HG02970 (cell line): ENCODE measurements around the gene C14orf180.
"Not testable (repeated sequence)": the region's sequence is repeated elsewhere in the genome, so short reads cannot be mapped to it uniquely, and the experiment has no call there.

ENCODE experiments used
- ATAC-seq: cut with Tn5 transposase; IDR thresholded peaks from one replicate; pipeline ENCODE4 v1.9.1; 2021; ENCODE audit warnings: mild to moderate bottlenecking, moderate library complexity, moderate number of reproducible peaks; ENCODE audit not compliant: unreplicated experiment, low FRiP score

C14orf180 gene

DNA sequence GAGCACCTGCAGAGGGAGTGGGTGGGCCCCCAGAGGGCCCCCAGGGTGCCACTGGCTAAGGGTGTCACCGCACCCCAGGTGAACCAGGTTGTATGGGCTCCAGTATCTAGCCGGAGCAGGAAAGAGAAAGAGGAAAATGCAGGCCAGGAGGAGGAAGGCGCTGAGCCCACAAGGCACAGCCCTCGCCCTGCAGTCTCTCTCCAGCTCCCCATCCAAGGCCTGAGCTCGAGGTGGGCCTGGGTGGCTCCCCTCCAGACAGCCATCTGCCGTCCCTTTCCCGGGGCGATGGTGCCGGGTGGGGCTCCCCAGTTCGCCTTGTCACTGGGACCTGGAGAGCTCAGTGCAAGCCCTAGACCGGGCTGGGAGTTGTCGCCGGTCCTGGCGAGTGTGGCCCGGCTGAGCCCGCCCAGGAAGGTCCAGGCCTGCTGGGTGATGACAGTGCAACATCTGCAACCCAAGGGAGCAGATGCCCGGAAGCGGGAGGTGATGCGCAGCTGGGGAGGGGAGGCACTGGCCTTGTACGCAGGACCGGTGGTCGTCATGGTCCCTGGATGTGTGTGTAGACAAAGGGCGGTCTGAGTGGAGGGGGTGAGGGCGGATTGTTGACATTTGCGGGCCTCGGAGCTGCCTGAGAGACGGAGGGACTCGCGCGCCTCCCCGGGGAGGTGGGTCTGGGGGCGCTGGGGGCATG, 24.3 kb downstream of the C14orf180 start:
- no peak for ATAC-seq

DNA sequence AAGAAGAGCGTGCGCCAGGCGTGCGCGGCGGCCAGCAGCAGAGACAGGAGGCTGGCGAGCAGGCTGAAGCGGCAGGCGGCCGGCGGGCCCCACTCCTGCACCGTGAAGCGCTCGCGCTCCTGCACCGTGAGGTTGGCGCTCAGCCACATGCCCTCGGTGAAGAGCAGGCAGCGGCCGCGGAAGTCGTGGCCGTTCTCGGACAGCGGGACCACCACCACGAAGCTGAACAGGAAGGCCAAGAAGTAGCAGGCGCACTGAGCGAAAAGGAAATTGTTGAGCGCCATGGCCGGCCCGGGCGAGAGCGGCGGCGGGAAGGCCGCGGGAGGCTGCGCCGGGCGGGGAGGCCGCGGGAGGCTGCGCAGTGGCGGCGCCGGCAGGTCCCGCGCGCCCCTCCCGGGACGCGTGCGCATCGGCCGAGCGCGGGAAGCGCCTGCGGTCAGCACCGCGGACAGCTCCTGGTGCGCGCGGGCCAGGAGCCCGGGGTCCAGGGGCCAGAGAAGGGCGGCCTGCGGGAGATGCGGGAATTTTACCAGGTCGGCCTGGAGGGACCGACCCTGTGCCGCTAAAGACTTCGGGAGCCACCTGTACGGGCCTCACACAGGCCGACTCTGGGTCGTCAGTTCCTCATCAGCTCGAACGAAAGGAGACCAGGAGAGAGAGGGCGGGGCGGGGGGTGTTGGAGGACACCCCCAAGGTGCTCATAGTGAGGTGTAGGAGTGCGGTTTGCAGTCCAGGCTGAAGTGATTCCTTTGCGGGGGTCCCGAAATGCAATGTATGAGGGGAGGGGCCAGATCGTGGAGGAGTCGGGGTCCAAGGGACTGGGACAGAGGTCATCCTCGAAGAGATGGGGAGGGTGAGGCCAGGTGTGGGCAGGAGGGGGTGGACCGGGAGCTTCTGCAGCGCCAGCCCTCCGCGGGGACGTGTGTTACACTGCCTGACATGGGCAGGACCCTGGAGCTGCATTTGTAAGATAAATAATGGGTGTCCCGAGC, 25.2 kb downstream of the C14orf180 start, which contains the start of gene TMEM179:
Gene TMEM179 (minus strand): TSS at position 315 of the 992 bp plus-strand sequence. CDS start 31 bp downstream, at position 284.
- no peak for ATAC-seq

DNA sequence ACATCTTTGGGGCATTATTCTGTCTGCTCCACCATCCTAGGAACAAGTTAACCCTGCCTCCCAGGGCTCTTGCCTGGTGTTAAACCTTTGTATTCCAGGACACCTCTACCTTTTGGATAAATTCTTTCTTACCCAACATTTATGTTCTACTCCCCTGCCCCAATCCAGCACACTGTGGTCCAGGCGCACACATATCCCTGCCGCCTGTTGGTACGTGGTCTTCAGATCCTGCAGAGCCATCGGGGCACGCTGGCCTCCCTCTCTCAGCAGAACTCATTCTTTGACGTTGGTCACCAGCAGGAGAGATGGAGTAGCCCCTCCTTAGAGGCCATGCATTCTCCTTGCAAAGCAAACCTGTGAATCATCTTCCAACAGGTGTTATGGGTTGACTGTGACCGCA, 30.1 kb downstream of the C14orf180 start:
- ATAC-seq, result no peak

DNA sequence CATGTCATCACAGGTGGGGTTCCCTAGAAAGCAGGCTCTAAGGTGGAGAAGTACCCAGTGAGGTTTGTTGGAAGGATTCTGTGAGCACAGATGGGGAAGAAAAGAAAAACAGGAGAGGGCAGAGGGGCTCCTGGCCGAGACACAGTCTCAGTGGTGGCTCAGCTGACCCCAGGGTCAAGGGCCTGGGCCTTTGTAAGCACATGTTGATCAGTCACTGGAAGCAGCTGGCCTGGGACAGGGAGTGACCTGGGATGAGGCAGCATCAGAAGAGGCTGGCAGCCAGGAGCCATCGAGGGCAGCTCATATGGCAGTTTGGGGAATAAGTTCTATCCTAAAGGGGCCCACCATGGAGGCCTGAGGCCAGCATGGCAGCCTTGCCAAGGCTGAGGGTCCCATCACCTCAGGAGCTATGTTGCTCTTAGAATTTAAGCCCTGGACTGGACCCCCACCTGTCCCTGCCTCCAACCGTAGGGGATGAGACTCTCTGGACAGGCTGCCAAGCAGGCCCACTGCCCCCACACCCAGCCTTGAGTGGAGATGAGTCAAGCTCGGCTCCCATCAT, 31.3 kb downstream of the C14orf180 start:
- no peak for ATAC-seq

DNA sequence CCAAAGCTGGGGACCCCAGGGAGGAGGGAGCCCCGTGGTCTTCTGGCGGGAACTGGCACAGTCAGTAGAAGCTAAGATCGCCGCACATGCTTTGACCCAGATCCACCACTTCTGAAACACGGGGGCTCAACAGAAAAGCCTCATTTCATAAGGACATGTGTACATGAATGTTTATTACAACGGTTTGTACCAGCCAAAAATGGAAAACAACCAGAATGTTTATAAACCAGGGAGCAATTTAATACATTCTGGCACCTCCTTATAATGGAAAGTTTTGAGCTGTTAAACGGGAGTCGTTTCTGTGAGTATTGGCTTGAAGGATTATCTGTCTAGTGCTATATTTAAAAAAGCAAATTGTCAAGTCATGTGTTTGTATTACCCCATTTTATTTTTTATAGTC, 32.3 kb downstream of the C14orf180 start:
- ATAC-seq, result no peak

DNA sequence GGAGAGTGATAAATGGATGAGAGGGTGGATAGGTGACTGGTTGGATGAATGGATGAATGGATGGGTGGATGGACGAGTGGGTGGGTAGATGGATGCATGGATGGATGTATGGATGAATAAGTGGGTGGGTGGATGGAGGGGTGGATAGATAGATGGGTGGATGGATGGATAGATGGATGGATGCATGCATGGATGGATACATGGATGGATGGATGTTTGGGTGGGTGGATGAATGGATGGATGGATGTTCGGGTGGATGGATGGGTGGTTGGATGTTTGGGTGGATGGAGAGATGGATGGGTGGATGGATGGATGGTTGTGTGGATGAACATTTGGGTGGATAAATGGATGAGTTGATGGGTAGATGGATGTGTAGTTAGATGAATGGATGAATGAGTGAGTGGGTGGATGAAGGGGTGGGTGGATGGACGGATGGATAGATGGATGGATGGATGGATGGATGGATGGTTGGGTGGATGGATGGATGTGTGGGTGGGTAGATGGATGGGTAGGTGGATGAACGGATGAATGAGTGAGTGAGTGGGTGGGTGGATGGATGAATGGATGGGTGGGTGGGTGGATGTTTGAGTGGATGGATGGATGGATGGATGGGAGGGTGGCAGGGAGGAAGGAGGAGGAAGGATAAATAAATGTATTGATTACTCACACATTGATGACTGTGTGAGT, 34.7 kb downstream of the C14orf180 start:
- no peak for ATAC-seq

DNA sequence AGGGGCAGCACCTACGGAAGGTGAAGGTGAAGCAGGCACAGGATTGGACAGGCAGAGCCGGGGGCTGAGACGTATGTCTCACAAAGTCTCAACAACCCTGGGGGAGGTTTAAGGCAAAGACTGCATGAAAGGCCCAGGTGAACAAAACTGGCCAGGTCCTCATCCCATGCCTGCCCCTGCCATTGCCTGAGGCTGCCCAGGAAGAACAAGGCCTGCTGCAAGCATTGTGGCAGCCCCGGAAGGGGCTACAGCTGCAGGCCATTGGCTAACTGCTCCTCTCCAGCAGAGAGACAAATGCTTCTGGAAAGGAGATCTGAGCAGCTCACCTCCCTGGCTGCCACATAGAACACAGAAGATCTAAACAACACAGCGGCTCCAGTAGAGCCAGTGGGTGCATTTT, 45.4 kb downstream of the C14orf180 start:
- no peak for ATAC-seq

DNA sequence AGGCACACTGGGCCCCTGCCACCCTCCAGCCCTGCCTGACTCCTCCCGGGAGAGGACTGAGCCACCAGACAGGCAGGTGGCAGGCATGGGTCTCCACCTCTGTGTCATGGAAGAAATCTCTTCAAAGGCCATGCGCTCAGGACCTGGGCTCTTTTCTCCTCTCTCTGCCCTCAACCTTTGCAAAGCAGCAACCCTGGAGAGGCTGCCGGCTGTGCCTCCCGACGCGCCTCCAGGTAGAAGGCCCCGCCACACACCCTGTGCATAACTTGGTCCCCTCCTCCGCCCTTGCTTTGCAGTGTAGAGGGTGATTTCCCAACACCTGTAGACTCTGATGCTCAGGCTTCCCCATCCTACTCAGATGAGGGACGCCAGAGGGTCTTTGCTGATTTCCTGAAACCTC, 53.2 kb downstream of the C14orf180 start:
- no peak for ATAC-seq

DNA sequence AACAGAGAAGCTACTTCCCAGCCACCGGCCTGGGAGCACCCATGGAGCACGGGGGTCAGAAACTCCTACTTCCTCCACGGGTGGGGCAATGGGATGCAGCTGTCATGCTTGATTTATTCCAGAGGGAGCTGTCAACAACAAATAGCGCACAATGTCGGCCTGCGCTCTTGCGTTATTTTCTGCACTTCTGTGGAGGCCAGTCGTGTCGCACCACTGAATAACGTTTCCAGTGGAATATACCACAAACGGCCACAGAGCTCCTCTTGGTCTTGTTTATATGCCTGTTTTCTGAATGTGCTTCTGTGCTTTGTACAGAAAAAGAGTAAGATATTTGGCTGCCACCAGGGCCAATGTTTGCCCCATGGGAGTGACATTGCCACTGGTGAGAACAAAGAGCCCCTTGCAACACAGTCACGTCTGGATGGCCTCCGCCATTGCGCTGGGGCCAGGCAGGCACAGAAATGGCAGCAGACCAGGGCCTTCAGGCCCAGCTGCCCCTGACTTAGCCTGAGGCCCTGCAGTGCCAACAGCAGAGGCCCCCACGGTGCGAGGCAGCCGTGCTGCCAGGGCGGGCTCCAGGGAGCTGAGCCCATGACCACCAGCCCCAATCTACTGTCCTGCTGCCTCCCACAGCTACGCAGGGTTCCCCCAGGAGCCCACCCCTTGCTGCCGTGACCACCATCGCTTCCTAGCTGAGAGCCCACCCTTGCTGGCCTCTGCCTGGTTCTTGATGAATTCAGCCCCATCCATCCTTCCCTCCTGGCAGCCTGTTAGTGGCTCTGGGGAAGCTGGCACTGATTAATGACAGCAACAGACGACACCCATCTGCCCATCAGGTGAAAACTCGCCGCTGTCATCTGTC, 53.9 kb downstream of the C14orf180 start:
- ATAC-seq, result no peak

DNA sequence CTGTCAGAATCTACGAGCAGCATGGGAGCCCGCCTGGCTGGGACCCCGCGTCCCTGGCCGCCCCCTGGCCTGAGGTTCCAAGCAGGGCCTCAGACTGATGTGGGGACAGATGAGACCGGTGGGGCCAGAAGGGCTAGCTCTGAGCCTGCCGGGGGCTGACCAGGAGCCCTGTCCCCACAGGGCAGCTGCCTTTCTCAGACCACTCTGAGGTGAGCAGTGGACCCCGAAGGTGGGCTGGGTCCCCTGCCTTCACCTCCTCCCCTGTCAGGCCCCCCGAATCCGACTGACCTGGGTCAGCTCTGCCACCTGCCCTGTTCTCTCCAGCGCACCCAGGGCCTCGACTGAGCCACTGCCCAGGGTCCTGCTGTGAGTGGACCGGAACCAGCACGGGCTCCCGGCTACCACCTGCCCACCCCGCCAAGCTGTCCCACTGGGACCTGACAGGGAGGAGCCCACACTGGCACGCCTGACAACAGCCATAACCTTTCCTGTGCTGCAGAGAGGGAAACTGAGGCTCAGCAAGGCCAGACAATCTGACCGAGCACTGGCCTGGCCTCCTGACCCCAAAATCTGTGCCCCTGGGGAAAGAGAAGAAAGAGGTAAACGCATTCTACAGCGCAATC, 54.7 kb downstream of the C14orf180 start:
- no peak for ATAC-seq

DNA sequence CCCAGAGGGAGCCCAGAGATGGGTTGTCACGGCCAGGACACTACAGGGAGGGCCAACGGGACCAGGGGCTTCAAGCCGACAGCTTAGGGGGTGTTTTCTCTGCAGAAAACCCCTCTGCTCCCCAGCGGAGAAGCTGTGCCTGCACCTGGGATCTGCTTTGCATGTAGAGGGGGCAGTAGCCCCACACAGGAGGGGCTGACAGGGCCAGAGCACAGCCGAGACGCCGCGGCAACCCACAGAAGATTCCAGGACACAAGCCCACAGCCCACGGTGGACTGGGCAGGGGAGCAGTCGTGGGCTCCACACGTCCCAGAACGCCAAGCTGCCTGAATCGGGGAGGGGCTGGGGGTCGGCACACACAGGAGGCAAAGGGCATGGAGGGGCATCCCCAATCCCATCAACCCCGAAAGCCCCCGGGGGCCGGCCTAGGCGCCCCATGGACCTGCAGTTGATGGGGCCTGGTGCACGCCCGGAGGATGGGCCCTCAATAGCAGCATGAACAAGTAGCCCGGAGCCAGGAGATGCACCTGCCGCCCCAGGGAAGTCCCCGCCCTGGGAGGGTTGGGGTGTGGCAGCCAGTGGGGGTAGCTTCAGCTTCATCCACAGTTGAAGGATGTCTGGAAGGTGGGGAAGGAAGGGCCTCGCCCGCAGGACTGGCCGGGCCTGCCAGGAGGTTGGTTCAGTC, 55.5 kb downstream of the C14orf180 start:
- no peak for ATAC-seq

DNA sequence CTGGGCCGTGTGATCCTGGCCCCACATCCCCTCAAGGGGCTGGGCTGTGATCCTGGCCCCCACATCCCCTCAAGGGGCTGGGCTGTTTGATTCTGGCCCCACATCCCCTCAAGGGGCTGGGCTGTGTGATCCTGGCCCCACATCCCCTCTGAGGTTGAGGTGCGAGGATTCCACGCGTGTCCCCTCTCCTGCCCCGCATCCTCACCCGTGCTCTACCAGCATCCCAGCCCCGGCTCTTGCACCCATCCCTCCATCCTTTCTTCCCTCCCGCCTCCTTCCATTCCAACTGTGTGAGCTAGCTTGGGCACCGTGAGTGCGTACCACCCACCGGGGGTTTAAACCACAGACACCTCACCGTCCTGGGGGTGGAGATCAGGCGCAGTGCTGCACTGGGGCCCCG, 56.2 kb downstream of the C14orf180 start:
- no peak for ATAC-seq

DNA sequence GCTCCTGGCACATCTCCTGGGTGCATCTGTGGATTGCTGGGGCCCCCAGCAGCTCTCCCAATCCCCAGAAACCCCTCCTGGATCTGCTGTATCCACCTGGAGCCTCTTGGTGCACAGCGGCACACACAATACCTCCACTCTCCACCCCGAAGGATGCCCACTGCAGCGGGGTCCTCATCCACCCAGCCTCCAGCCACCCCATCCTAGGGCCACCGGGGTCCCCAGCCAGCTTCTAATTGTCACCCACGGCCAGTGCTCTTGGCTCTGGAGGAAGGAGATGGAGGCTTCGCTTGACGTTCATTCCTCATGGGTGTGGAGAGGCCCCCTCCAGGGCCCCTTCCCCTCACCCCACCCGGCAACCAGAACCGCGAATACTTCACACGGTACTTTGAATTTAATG, 56.6 kb downstream of the C14orf180 start:
- no peak for ATAC-seq

DNA sequence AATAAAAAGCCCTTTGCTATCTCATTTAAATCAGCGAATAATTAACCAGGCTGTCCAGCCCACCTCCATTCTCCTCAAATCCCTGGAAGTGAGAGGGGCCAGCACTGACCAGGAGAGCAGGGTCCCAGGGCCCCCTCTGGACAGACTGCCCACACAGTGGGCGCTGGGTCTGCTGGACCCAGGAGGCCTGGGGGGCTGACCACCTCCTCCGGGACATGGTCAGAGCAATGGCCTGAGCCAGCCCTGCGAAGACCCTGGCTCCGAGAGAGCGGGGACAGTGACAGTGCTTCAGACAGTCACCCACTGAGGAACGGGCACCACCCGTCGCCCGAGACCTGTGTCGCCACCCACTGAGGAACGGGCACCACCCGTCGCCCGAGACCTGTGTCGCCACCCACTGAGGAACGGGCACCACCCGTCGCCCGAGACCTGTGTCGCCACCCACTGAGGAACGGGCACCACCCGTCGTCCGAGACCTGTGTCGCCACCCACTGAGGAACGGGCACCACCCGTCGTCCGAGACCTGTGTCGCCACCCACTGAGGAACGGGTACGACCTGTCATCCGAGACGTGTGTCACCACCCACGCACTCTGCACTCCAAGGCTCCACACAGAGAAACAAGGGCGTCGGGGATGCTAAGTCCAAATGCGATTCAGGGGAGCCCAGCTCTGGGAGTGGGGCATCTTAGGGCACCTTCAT, 57.4 kb downstream of the C14orf180 start:
- ATAC-seq, result not testable (repeated sequence)

DNA sequence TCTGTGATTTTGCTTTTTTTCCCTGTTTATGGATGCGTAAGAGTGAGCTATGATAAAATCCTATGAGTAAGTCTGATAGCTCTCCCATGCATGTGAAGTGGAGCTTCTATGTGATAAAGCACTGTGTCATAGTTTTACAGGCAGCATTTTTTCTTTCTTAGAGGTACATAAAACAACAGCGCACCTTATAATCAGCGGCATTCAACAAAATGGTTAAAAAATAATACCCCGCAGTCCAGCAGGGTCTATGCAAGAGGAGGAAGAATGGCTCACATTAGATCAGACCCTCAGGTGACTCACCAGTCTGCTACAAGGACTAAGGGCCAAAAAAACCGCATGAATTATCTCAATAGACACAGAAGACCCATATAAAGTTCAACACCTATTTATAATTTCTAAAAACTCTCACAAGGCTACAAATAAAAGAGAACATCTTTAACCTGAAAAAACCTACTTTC, 58.0 kb downstream of the C14orf180 start:
- no peak for ATAC-seq

DNA sequence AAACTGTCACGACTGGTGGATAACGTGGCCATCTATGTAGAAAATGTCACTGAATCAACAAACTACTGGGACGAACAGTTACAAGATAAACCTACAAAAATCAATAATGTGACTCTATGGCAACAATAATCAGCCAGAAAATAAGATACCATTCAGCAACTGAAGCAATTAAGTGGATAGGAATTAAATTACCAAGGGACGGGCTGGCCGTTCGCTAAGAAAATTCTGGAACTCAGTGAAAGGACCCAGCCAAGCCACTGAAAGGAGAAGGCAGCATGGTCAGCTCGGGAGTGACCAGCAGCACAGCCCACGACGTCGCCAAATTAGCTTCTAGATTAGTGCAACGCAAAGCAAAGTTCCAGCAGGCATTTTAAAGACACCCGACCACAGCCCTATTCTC, 58.6 kb downstream of the C14orf180 start:
- ATAC-seq, result no peak

DNA sequence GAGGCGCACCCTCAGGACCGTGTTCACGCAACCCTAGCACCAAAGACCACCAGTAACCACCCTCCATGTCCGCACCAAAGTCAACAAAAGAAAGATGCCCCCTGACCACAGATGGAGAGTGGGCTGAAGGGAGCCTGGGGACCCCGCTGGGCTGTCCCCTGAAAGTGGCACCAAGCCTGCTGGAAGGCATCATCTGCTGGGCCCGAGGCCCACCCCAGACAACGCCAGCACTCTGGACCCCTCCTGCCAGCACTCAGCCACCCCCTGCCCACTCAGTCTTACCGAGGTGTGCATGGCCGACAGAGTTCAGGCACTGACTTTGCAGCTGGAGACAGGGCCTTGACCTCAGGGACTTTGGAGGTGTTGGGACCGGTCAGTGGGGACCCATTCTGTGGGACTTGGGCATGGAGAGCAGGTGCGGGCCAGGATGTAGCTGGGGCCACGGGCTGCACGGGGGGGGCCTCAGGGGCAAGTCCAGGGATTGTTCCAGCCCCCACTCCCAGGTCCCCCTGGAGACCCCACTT, 59.4 kb downstream of the C14orf180 start:
- no peak for ATAC-seq

DNA sequence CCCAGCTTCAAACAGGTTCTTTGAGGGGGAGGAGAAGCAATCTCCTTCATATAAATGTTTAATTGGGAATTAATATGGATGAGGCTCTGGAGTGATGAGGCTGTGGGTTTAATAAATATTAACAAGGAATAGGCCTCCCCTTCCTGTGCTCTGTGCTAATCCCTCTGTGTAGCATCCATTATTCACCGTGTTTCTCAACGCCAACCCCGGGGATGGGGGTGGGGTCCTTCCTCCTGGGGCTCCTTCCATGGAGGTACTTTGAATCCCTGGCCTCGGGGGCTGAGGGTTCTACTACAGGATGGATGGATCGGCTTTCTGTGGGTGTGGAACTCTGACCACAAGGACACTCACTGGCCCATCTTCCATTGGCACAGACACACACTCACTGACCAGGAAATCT, 59.9 kb downstream of the C14orf180 start:
- ATAC-seq, result no peak
